ENCODE results near the gene ICA1. TPM values are rescaled to one million over a fixed set of nuclear protein-coding genes. Genes with fewer than 3 reads are reported as not detected.

ICA1 gene
- total and polyA plus RNA-seq, 2 of the 13 experiments (the other 11 are each of a cell fraction or from before 2014, with no cell fraction given) = 0.29 TPM; not detected in 1

GRCh38 chr7:8136051-8136730 lies 125.8 kb downstream of the ICA1 start:
- H3K27ac ChIP-seq (ENCODE audit: extremely low read length, insufficient read depth, low read length) = no peak overlapping the region
- H3K27me3 ChIP-seq (ENCODE audit: control insufficient read depth in 1 of 2, insufficient read depth in 2 of 2, low read length in 2 of 2) = no peaks in the 10 kb centered on the region; a peak in 1 of 5 replicates
- intact Hi-C loops (cut with micrococcal nuclease; ENCODE audit: unreplicated experiment) = no loop called here
- H3K4me2 ChIP-seq (ENCODE audit: low read depth, low read length) = no peak overlapping the region
- H3K9ac ChIP-seq (ENCODE audit: insufficient read depth, low read depth, low read length) = no peak overlapping the region
- no peaks in the 10 kb centered on the region for H3K4me1 ChIP-seq (ENCODE audit: insufficient read depth, low read length)
- BruUV-seq (replicated peaks) = no TSS peak
- no peaks in the 10 kb centered on the region for H3K79me2 ChIP-seq (ENCODE audit: insufficient read depth, low read length)
- POLR2A ChIA-PET = no interaction called here
- ATAC-seq (no peak), DNase-seq (ENCODE audit: low spot score) (no peak), FAIRE-seq (no peak)
- no peak overlapping the region for H2AFZ ChIP-seq (ENCODE audit: low read length)
- CTCF ChIA-PET (ENCODE audit: low intra/inter-chr PET ratio, low total read pairs) = no interaction called here
- no peaks in the 10 kb centered on the region for H3K36me3 ChIP-seq (replicated peaks in 1 of 2; ENCODE audit: control insufficient read depth in 1 of 2, insufficient read depth in 2 of 2, low read length in 2 of 2)
- H3K9me3 ChIP-seq (ENCODE audit: low read length) = no peaks in the 10 kb centered on the region
- 60% methylated on average over 12 of the region's 12 CpGs for WGBS (ENCODE audit: low lambda C conversion rate)
- no peak overlapping the region for H3K4me3 ChIP-seq (replicated peaks in 1 of 3; ENCODE audit: insufficient read depth in 1 of 3, low read depth in 2 of 3, low read length in 3 of 3)
- no peaks in the 10 kb centered on the region for H4K20me1 ChIP-seq (ENCODE audit: insufficient read depth, low read length)
- in situ Hi-C loops (cut with HindIII; ENCODE audit: extremely low pct_ligation_motif_present, low pct_unique_long_range_greater_than_20kb) = no loop called here
- TF ChIP-seq ZNF530 (CRISPR knock-in tag; IDR thresholded peaks at IDR 0.05; ENCODE audit: low read depth) (no peak), KLF16 (CRISPR knock-in tag; IDR thresholded peaks at IDR 0.05) (no peak), MYC (CRISPR knock-in tag; IDR thresholded peaks at IDR 0.05; ENCODE audit: borderline replicate concordance) (no peak)

GRCh38 chr7:8135417-8135816 lies 126.5 kb downstream of the ICA1 start:
- Histone ChIP-seq H3K9ac (ENCODE audit: insufficient read depth, low read depth, low read length) (no peak overlapping the region), H3K79me2 (ENCODE audit: insufficient read depth, low read length) (no peaks in the 10 kb centered on the region), H3K27me3 (ENCODE audit: control insufficient read depth in 1 of 2, insufficient read depth in 2 of 2, low read length in 2 of 2) (no peaks in the 10 kb centered on the region; a peak in 1 of 5 replicates), H4K20me1 (ENCODE audit: insufficient read depth, low read length) (no peaks in the 10 kb centered on the region), H3K4me1 (ENCODE audit: insufficient read depth, low read length) (no peaks in the 10 kb centered on the region), H3K4me2 (ENCODE audit: low read depth, low read length) (no peak overlapping the region), H3K9me3 (ENCODE audit: low read length) (no peaks in the 10 kb centered on the region), H3K27ac (ENCODE audit: extremely low read length, insufficient read depth, low read length) (no peak overlapping the region), H2AFZ (ENCODE audit: low read length) (no peak overlapping the region), H3K36me3 (replicated peaks in 1 of 2; ENCODE audit: control insufficient read depth in 1 of 2, insufficient read depth in 2 of 2, low read length in 2 of 2) (no peaks in the 10 kb centered on the region), H3K4me3 (replicated peaks in 1 of 3; ENCODE audit: insufficient read depth in 1 of 3, low read depth in 2 of 3, low read length in 3 of 3) (no peak overlapping the region)
- WGBS (ENCODE audit: low lambda C conversion rate) = 94% methylated on average over 3 of the region's 3 CpGs
- intact Hi-C loops (cut with micrococcal nuclease; ENCODE audit: unreplicated experiment) = no loop called here
- no TSS peak for BruUV-seq (replicated peaks)
- DNase-seq (ENCODE audit: low spot score) = no peak
- in situ Hi-C loops (cut with HindIII; ENCODE audit: extremely low pct_ligation_motif_present, low pct_unique_long_range_greater_than_20kb) = no loop called here
- ATAC-seq = no peak
- CTCF ChIA-PET (ENCODE audit: low intra/inter-chr PET ratio, low total read pairs) = no interaction called here
- no peak for FAIRE-seq
- POLR2A ChIA-PET = no interaction called here
- TF ChIP-seq TEF (CRISPR knock-in tag; IDR thresholded peaks at IDR 0.05) (no peak), FOXP1 (IDR thresholded peaks at IDR 0.05) (no peak), FOXP1 (CRISPR knock-in tag; IDR thresholded peaks at IDR 0.05) (no peak), ZSCAN20 (CRISPR knock-in tag; IDR thresholded peaks at IDR 0.05; ENCODE audit: borderline replicate concordance) (no peak), BHLHE40 (IDR thresholded peaks at IDR 0.05; ENCODE audit: low read length) (no peak), ZNF276 (CRISPR knock-in tag; IDR thresholded peaks at IDR 0.05; ENCODE audit: low read depth) (no peak), ZNF224 (CRISPR knock-in tag; IDR thresholded peaks at IDR 0.05) (no peak), ZNF883 (CRISPR knock-in tag; IDR thresholded peaks at IDR 0.05; ENCODE audit: not compliant biosample characterization) (no peak), PHF20 (CRISPR knock-in tag; IDR thresholded peaks at IDR 0.05) (no peak)
